Measurements from ENCODE around the gene CIRBP. TPM values are rescaled to one million over a fixed set of nuclear protein-coding genes. Genes with fewer than 3 reads are reported as not detected.
A peak's percentile ranks its signal among the peaks of the same experiment; 100 is the strongest.

CIRBP gene
- total and polyA plus RNA-seq, 5 donors from 2014 or later: 172 to 497 (median 232) TPM

DNA sequence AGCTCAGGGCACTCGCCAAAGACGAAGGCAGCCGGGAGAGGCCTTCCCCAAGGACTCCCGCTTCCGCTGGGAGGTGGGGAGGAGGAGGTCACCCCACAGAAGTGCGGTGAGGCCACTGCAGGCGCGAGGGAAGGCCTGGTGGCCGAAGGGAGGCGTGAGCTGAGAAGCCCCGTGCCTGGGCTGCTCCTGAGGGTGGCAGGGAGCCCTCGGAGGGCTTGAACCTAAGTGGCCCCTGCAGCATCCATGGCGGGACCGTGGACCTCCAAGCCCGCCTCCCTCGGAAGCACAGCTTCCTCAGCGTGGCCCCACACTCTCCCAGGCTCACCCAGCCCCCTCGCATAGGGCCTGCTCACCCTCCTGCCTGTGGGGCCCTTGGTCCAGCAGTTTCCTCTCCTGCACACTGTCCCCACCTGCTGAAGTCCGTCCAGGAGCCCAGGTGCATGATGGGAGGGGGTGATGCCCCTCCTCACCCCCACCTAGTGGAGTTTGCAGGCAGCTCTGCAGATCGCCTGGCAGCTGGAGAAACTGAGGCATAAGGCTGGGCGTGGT lies 42.5 kb downstream of the CIRBP start:
- peaks cover 7% of the 10 kb centered on the region for H3K4me1 ChIP-seq (ENCODE audit: control insufficient read depth, insufficient read depth, low read length, poor library complexity, severe bottlenecking)
- DNase-seq (no peak), ATAC-seq (ENCODE audit: low read depth in 2 of 2) (no peak)
- no peaks in the 10 kb centered on the region for H3K27me3 Mint-ChIP-seq
- H3K27me3 ChIP-seq (ENCODE audit: control insufficient read depth, insufficient read depth, low read length): no peaks in the 10 kb centered on the region
- H3K9me3 ChIP-seq (ENCODE audit: control insufficient read depth in 2 of 2, low read length in 2 of 2): no peaks in the 10 kb centered on the region
- H3K36me3 ChIP-seq (ENCODE audit: control insufficient read depth, insufficient read depth, low read length): no peaks in the 10 kb centered on the region
- H3K4me1 Mint-ChIP-seq: no peaks in the 10 kb centered on the region
- H3K36me3 Mint-ChIP-seq: no peaks in the 10 kb centered on the region
- H3K4me3 Mint-ChIP-seq: no peak overlapping the region
- no peaks in the 10 kb centered on the region for H3K9me3 Mint-ChIP-seq
- no peak overlapping the region for H3K27ac ChIP-seq (ENCODE audit: insufficient read depth, low read length, poor library complexity, severe bottlenecking)
- H3K27ac Mint-ChIP-seq: no peak overlapping the region
- no peak overlapping the region for H3K4me3 ChIP-seq (ENCODE audit: low read depth, low read length)

GRCh38 chr19:1312767-1313694 lies 43.9 kb downstream of the CIRBP start:
- peaks cover 7% of the 10 kb centered on the region for H3K4me1 ChIP-seq (ENCODE audit: control insufficient read depth, insufficient read depth, low read length, poor library complexity, severe bottlenecking)
- Mint-ChIP-seq H3K9me3 (peaks cover 0 to under 1% (median 0%) of the 10 kb centered on the region in 7 donors), H3K4me1 (no peaks in the 10 kb centered on the region), H3K36me3 (no peaks in the 10 kb centered on the region), H3K4me3 (no peak overlapping the region), H3K27me3 (peaks cover 8% of the 10 kb centered on the region), H3K27ac (no peak overlapping the region)
- H3K27me3 ChIP-seq (ENCODE audit: control insufficient read depth, insufficient read depth, low read length): no peaks in the 10 kb centered on the region
- ATAC-seq (ENCODE audit: low read depth in 2 of 2) (no peak), DNase-seq (no peak)
- H3K9me3 ChIP-seq (ENCODE audit: control insufficient read depth in 2 of 2, low read length in 2 of 2): no peaks in the 10 kb centered on the region
- no peak overlapping the region for H3K27ac ChIP-seq (ENCODE audit: insufficient read depth, low read length, poor library complexity, severe bottlenecking)
- no peak overlapping the region for H3K4me3 ChIP-seq (ENCODE audit: low read depth, low read length)
- H3K36me3 ChIP-seq (ENCODE audit: control insufficient read depth, insufficient read depth, low read length): no peaks in the 10 kb centered on the region

DNA sequence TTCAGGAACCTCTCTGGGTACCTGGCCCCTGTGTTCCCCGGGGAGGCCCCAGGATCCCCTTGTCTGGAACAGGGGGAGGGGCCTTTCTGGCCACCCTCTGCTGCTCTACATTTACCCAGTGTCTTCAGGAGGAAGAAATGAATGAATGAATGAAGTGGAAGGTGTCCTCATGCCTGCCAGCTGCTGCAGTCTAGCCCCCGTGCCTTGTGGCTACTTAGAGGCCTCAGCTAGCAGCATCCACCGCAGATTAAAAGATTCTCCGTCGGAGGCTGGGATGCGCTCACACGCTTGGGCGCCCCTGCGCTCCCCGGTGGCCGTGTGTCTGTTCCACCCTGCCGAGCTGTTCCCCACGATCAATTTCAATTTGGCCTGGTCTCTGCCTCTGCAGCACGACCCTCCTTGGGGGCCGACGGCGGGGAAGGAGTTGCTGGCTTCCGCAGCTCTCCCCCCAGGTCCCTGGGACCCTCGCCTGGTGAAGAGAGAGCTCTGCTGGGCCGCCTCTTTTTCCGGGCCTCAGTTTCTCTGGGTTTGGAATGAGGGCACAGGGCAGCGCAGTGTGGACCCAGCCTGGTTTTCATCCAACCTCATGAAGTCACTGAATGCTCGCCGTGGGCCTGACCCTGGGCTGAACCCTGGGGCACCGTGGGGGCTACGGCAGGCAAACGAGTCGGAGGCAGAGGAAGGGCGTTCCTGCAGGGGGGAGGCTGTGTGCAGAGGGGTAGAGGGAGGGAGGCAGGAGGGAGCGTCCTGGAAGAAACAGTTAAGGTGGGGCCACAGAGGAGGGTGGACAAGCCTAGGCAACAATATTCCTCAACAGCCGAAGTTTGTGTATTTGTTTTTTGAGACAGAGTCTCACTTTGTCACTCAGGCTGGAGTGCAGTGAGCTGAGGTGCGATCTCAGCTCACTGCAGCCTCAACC lies 44.8 kb downstream of the CIRBP start:
- Histone ChIP-seq H3K4me1 (ENCODE audit: control insufficient read depth, insufficient read depth, low read length, poor library complexity, severe bottlenecking) (peaks cover 7% of the 10 kb centered on the region), H3K27me3 (ENCODE audit: control insufficient read depth, insufficient read depth, low read length) (no peaks in the 10 kb centered on the region), H3K27ac (ENCODE audit: insufficient read depth, low read length, poor library complexity, severe bottlenecking) (no peak overlapping the region), H3K36me3 (ENCODE audit: control insufficient read depth, insufficient read depth, low read length) (no peaks in the 10 kb centered on the region), H3K4me3 (ENCODE audit: low read depth, low read length) (no peak overlapping the region), H3K9me3 (ENCODE audit: control insufficient read depth in 2 of 2, low read length in 2 of 2) (no peaks in the 10 kb centered on the region)
- Mint-ChIP-seq H3K27me3 (peaks cover 11% of the 10 kb centered on the region), H3K27ac (no peak overlapping the region), H3K9me3 (peaks cover 0 to 2% (median 0%) of the 10 kb centered on the region in 7 donors), H3K4me3 (no peak overlapping the region), H3K4me1 (no peaks in the 10 kb centered on the region), H3K36me3 (no peaks in the 10 kb centered on the region)
- no peak for DNase-seq
- ATAC-seq (ENCODE audit: low read depth in 2 of 2): no peak

GRCh38 chr19:1315470-1316166 lies 46.5 kb downstream of the CIRBP start:
- DNase-seq (peak in 1 of 3 donors; percentile 44), ATAC-seq (ENCODE audit: low read depth in 2 of 2) (peak in 1 of 2 donors; percentile 37)
- Histone ChIP-seq H3K4me1 (ENCODE audit: control insufficient read depth, insufficient read depth, low read length, poor library complexity, severe bottlenecking) (peaks cover 7% of the 10 kb centered on the region), H3K27ac (ENCODE audit: insufficient read depth, low read length, poor library complexity, severe bottlenecking) (no peak overlapping the region), H3K9me3 (ENCODE audit: control insufficient read depth in 2 of 2, low read length in 2 of 2) (no peaks in the 10 kb centered on the region), H3K27me3 (ENCODE audit: control insufficient read depth, insufficient read depth, low read length) (no peaks in the 10 kb centered on the region), H3K36me3 (ENCODE audit: control insufficient read depth, insufficient read depth, low read length) (no peaks in the 10 kb centered on the region), H3K4me3 (ENCODE audit: low read depth, low read length) (no peak overlapping the region)
- Mint-ChIP-seq H3K4me3 (no peak overlapping the region), H3K36me3 (no peaks in the 10 kb centered on the region), H3K9me3 (peaks cover 0 to 2% (median 0%) of the 10 kb centered on the region in 7 donors), H3K27me3 (peaks cover 27% of the 10 kb centered on the region), H3K4me1 (no peaks in the 10 kb centered on the region), H3K27ac (no peak overlapping the region)

GRCh38 chr19:1316466-1316865 lies 47.3 kb downstream of the CIRBP start:
- Mint-ChIP-seq H3K36me3 (no peaks in the 10 kb centered on the region), H3K27me3 (peaks cover 28% of the 10 kb centered on the region), H3K27ac (no peak overlapping the region), H3K9me3 (peaks cover 0 to 2% (median 0%) of the 10 kb centered on the region in 7 donors), H3K4me3 (peak overlapping the region in 1 of 4 donors; percentile 56), H3K4me1 (no peaks in the 10 kb centered on the region)
- Histone ChIP-seq H3K36me3 (ENCODE audit: control insufficient read depth, insufficient read depth, low read length) (no peaks in the 10 kb centered on the region), H3K4me1 (ENCODE audit: control insufficient read depth, insufficient read depth, low read length, poor library complexity, severe bottlenecking) (peaks cover 7% of the 10 kb centered on the region), H3K9me3 (ENCODE audit: control insufficient read depth in 2 of 2, low read length in 2 of 2) (no peaks in the 10 kb centered on the region), H3K4me3 (ENCODE audit: low read depth, low read length) (no peak overlapping the region), H3K27me3 (ENCODE audit: control insufficient read depth, insufficient read depth, low read length) (no peaks in the 10 kb centered on the region), H3K27ac (ENCODE audit: insufficient read depth, low read length, poor library complexity, severe bottlenecking) (no peak overlapping the region)
- DNase-seq (no peak), ATAC-seq (ENCODE audit: low read depth in 2 of 2) (no peak)

GRCh38 chr19:1317274-1318003 lies 48.3 kb downstream of the CIRBP start:
- Mint-ChIP-seq H3K4me3 (no peak overlapping the region), H3K27me3 (peaks cover 30% of the 10 kb centered on the region)

More at GRCh38 chr19:1317274-1318003, 48.3 kb downstream of the CIRBP start:
- no peak overlapping the region for H3K4me3 ChIP-seq (ENCODE audit: low read depth, low read length)
- no peaks in the 10 kb centered on the region for H3K36me3 ChIP-seq (ENCODE audit: control insufficient read depth, insufficient read depth, low read length)
- Mint-ChIP-seq H3K27ac (no peak overlapping the region), H3K36me3 (no peaks in the 10 kb centered on the region), H3K4me1 (peaks cover 0 to under 1% (median 0%) of the 10 kb centered on the region in 4 donors), H3K9me3 (peaks cover 0 to 2% (median 0%) of the 10 kb centered on the region in 7 donors)
- DNase-seq (no peak), ATAC-seq (ENCODE audit: low read depth in 2 of 2) (no peak)
- no peaks in the 10 kb centered on the region for H3K9me3 ChIP-seq (ENCODE audit: control insufficient read depth in 2 of 2, low read length in 2 of 2)
- H3K27me3 ChIP-seq (ENCODE audit: control insufficient read depth, insufficient read depth, low read length): no peaks in the 10 kb centered on the region
- H3K27ac ChIP-seq (ENCODE audit: insufficient read depth, low read length, poor library complexity, severe bottlenecking): no peak overlapping the region
- peaks cover 7% of the 10 kb centered on the region for H3K4me1 ChIP-seq (ENCODE audit: control insufficient read depth, insufficient read depth, low read length, poor library complexity, severe bottlenecking)
